Stimulated activated CD4-positive, alpha-beta T cell treated with anti-CD3 and anti-CD28 coated beads, Interleukin-1b, Interleukin-23, amount 100 ng/mL, for 24 hours (primary cell): Measurements from ENCODE around the gene ME3.
A peak's percentile ranks its signal among the peaks of the same experiment; 100 is the strongest.

ENCODE experiments used
- DNase-seq, 4 experiments: peaks; one replicate each; pipeline ENCODE4 v3.0.0-alpha.2; 2020; ENCODE audit warnings: low read depth in 4 of 4, low spot score in 1 of 4

ME3 gene

GRCh38 chr11:86672007-86672621 lies at the start of gene ME3:
ME3 (minus strand) TSS chr11:86672616.
- DNase-seq = peak in 2 of 4 experiments; percentile 27 to 34

GRCh38 chr11:86722006-86722405 lies 49.6 kb upstream of the ME3 start:
- DNase-seq = no peak

- no peak for DNase-seq
Observed at GRCh38 chr11:86720546-86720945, 48.1 kb upstream of the ME3 start.

DNA sequence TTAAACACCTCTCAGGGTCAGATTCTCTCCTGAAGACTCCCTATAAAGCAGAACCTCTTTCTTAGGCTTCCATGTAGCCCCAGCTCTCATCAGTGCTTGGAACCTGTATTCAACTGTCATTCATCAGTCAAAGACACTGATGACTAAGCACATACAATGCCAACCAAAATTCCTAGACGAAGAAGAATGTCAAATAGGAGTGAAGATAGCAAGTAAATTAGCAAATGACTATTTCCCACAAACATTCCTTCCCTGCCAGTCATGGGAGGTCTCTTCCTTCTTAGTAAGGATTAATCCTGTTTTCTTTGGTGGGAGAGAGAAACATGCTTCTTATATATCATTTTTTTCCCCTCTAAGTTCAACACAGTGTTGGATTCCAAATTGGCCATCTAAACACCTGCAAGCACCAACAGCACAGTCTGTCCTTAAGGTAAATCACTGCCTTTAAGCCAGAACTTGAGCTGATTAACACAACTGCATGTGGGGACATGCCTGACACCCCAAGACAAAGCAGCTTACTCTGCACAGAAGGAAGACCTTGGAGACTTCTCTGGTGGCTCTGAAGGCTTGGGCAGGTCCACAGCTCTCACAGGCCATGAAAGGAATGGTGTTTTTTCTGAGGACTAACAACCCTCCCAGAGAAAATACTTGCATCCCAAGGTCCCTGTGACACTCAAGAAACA lies 47.5 kb upstream of the ME3 start:
- no peak for DNase-seq

GRCh38 chr11:86718999-86719398 lies 46.6 kb upstream of the ME3 start:
- no peak for DNase-seq

DNA sequence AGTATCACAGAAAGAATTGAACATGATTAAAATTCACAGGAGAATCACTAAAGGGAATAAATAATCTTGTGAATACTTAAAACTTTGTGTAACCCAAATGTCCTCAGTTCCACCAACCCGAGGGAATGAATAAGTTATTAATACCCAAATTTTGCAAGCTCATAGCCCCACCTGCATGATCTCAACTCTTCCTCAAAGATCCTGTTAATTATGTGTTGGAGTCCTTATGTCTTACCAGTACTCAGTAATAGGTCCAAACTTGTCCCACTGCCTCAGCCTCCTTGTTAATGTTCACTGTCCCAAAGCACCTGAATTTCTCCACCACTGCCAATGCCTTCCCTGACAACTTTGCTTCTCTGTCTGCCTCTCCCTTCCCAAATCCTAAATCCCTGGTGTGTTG lies 46.1 kb upstream of the ME3 start:
- DNase-seq = no peak

- DNase-seq = no peak
Observed at GRCh38 chr11:86717817-86718501, 45.5 kb upstream of the ME3 start.

GRCh38 chr11:86715611-86716010 lies 43.2 kb upstream of the ME3 start:
- DNase-seq = no peak

DNA sequence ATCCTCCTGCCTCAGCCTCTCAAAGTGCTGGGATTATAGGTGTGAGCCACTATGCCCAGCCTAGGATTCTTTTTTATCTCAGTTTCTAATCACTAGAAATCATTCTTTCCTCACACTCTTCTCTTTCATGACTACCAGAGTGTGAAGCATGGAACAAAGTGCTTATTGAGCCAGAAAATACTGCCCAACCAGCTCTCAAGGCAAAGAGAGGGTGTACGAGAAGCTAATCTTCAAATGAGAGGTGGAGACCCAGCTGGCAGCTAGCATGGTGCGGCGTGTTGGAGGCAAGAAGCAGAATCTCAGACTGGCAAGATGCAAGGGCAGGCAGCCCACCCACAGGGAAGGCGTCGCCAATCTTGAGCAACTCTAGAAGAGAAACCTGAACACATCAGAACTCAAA lies 41.1 kb upstream of the ME3 start:
- DNase-seq = no peak

DNA sequence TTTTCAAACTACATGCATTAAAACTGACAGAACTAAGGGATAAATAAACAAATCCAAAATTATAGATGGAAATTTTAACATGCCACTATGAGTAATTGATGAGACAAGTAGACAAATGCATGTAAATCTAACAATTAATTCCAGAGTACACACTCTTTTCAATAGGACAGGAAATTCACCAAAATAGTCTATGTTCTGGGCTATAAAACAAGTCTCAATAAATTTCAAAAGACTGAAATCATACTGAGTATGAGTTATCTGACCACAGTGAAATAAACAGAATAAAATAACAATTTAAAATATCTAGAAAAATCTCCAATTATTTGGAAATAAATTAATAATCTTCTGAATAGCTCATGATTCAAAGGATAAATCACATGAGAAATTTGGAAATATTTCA lies 38.5 kb upstream of the ME3 start:
- DNase-seq = no peak

DNA sequence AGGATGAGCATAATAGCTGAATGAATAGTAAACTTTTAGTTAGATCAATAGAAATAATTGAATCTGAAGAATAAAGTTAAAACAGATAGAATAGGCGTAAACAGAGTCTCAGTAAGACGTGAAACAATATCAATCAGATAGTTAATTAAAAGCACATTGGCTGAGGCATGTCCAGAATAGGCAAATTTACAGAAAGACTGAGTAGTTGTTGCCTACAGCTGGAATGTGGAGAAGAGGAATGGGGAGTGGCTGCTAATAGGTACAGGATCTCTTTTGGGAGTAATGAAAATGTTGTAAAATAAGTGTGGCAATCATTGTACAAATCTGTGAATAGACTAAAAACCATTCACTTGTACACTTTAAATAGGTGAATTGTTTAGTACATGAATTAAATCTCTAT lies 36.3 kb upstream of the ME3 start:
- no peak for DNase-seq

- DNase-seq = no peak
Observed at GRCh38 chr11:86706338-86707131, 34.1 kb upstream of the ME3 start.

DNA sequence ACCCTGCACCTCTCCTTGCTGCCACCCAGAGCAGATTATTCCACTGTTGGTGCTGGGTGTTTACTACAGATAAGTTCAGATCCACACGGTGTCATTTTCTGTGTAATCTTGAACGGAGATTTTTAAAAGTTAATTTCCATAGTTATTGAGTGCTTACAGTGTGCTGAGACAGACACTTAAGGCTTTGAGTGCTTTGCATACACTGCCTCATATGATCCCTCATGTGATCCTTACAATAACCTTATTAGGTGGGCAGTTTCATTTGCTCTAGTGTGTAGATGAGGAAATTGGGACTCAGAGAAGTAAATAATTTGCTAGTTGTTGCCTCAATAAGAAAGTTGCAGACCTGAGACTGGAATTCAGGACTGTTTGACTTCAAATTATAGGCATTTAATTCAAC lies 32.3 kb upstream of the ME3 start:
- DNase-seq = no peak

- DNase-seq = no peak
Observed at GRCh38 chr11:86703987-86704386, 31.6 kb upstream of the ME3 start.

- DNase-seq = no peak
Observed at GRCh38 chr11:86702220-86702983, 30.0 kb upstream of the ME3 start.

- no peak for DNase-seq
Observed at GRCh38 chr11:86699040-86699791, 26.8 kb upstream of the ME3 start.

GRCh38 chr11:86698639-86699038 lies 26.2 kb upstream of the ME3 start:
- no peak for DNase-seq

GRCh38 chr11:86696451-86696850 lies 24.0 kb upstream of the ME3 start:
- no peak for DNase-seq

- no peak for DNase-seq
Observed at GRCh38 chr11:86696004-86696403, 23.6 kb upstream of the ME3 start.

DNA sequence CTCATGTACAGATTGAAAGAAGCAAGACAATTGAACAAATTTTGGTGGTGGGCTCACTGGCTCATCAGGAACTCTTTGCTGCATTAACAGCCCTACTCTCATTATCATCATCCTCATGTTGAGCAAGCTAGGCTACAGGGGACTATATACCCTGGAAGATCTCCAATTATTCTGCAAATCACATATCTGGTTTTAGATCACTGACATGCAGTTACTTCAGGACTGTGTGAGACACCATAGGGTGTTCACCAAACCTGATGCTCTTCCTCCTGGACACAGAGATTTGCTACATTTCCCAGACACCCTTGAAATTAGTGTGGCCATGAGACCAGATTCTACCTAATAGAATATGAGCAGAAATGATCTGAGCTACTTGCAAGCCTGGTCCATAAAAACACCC lies 23.0 kb upstream of the ME3 start:
- DNase-seq = no peak
